HUDEP-2 (cell line): ENCODE data around the gene ABHD11.
"Not testable (repeated sequence)": the region's sequence is repeated elsewhere in the genome, so short reads cannot be mapped to it uniquely, and the experiment has no call there.

Experiments
- DNase-seq, 76 experiments: peaks; one replicate each; lab custom pipeline; 2025; ENCODE audit not compliant: unreplicated experiment in 76 of 76; lab: John Stamatoyannopoulos, UW

Gene ABHD11

DNA sequence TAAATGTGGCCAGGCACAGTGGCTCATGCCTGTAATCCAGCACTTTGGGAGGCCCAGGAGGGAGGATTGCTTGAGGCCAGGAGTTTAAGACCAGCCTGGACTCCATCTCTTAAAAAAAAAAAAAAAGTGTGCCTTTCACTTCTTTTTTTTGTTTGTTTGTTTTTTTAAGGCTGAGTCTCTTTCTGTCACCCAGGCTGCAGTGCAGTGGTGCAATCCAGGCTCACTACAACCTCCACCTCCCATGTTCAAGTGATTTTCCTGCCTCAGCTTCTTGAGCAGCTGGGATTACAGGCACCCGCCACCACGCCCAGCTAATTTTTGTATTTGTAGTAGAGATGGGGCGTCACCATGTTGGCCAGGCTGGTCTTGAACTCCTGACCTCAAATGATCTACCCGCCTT, 16.4 kb downstream of the ABHD11 start:
- DNase-seq = not testable (repeated sequence)

- no peak for DNase-seq
Observed at GRCh38 chr7:73721377-73721817, 17.2 kb downstream of the ABHD11 start.

GRCh38 chr7:73720443-73720842, 18.2 kb downstream of the ABHD11 start:
- not testable (repeated sequence) for DNase-seq

DNA sequence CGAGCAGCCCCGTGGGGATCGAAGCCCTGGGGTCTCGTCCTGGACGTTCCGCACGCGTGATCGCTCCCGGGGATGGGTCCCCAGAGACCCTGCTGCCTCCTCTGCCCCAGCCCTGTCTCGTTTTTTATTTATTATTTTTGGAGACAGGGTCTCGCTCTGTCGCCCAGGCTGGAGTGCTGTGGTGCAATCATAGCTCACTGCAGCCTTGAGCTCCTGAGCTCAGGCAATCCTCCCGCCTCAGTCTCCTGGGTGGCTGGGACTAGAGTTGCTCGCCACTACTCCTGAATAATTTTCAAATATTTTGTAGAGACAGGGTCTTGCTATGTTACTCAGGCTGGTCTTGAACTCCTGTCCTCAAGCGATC, 18.8 kb downstream of the ABHD11 start:
- peak in 2 of 76 experiments; percentile 23 to 24 for DNase-seq

DNA sequence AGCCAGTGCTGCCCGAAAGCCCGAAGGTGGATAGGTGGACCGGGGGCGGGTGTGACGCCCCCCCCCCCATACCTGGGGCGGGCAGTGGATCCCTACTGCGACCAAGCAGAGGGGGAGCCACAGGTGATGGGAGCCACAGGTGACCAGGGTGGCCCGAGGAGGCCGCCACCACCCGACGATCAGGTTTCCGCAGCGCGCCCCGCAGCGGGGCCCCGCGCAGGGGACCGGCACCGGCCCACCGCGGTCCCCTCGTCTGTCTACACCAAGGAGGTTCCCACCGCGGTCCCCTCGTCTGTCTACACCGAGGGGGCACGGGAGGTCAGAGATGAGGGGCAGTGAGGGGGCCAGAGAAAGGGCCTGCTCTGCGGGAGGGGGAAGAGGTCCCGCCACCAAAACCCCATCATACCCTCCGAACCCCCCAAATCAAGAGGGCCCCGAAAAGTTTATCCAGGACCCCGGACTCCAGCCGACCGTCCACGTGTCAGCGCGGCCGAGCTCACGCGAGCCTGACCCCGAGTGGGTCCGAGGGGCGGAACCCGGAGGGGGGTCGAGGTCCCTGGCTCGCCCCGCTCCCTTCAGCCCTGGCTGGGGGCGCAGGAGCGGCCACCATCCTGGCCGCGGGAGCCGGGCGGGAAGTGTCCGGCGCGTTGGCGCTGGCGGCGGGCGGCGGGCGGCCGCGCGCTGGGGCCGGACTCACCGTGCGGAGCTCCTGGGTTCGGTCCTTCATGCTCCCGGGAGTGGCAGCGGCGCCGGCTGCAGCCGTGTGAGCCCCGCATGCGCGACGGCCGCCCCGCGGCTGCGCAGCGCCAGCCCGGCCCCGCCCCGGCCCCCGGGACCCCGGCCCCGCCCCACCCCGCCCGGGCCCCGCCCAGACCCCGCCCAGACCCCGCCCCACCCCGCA, 19.4 kb downstream of the ABHD11 start, which contains the start of gene STX1A:
Gene STX1A, minus strand, starts transcription at position 765 of the 901 bp plus-strand sequence. Its CDS starts 38 bp downstream, at position 727.
- peak in 50 of 76 experiments; percentile 2 to 65 (median 35) for DNase-seq

DNA sequence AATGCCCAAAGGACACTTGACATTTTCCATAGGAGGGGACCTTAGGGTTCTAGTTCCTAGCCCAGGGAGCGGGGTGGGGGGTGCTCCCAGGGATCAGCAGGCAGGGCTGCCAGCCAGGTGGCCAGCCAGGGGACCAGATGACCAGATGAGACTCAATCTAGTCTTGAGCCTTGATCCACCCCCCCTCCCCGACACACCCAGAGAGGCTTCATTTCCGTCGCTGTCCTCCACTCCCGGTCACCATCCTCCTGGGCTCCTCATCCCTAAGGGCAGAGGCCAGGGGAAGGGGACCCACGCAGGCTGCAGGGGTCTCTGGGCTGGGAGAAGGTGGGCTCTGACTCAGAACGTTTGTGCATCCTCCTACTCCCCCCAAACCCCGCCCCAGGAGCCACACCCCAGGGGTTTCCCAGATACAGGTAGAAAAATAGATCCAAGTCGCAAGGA, 20.1 kb downstream of the ABHD11 start:
- DNase-seq = no peak

DNA sequence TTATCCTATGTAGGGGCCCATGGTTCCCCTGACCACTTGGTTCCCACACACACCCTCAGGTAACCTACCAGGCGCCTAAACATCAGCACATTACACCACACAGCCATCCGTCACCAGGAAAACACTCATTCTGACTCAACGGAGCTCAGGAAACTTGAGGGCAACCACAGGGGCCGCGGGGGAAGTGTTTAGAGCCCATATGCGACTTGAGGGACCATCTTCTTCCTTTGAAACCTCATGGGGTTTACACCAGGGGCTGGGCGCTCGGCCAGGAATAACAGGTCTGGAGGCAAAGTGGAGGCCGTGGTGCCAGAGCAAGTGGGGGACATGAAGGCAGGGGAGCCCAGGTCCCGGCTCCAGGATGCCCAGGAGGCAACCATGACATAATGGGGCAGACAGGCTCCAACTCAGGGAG, 20.6 kb downstream of the ABHD11 start:
- DNase-seq = no peak

GRCh38 chr7:73717025-73717807, 21.4 kb downstream of the ABHD11 start:
- DNase-seq = no peak

DNA sequence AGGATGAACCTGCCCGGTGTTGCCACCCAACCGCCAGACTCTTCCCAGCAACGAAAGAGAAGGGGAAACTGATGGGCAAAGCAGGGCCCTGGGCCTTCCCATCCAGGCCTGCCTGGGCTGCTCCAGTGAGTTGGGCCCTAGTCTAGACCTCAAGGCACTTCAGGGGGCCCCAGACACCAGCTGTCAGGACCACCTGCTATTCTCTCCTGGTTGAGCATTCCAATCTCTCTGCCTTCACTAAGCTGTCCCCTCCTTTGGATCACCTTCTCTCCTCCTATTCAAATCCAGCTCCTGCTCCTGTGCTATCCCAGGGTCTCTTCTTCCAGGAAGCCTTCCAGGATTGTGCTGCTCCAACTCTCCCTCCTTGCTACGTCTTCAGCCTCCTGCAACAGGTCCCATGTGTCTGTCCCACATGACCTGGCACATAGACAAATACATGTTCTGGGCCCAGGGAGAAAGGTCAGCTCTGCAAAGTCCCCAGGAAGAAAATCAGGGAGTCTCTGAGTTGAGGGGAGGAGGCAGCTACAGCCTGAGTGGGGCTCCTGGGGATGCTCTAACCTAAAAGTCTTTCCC, 22.2 kb downstream of the ABHD11 start:
- no peak for DNase-seq

DNA sequence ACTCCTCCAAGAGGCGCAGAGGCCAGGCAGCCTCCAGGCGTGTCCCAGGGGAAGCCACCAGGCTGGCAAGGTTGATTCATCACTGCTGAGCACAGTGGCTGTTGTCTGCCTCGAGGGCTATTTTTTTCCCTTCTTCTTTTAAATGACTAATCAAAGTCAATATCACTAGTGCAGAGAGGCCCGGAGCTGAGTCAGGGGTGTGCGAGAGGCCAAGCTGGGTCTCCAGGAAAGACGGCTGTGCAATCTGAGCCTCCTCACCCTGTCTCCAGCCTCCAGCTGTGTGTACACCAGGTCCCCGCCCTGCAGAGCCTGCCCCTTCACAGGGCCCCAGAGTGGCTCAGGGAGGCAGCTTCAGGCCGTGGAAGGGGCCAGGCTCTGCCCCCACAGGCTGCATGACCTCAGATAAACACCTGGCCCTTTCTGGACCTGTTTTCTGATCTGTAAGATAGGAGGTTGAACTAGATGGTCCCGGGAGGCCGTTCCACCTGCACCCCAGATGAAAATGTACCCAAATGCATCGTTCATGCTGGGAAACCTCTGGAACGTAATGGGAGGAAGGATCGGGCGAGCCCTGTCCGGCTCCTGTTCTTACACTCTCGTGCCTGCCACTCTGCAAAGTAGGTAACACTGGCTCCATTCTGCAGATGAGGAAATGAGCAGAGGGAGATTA, 22.8 kb downstream of the ABHD11 start:
- peak in 65 of 76 experiments; percentile 3 to 90 (median 44) for DNase-seq

GRCh38 chr7:73713319-73713718, 25.3 kb downstream of the ABHD11 start:
- not testable (repeated sequence) for DNase-seq

- no peak for DNase-seq
Observed at GRCh38 chr7:73712773-73713172, 25.8 kb downstream of the ABHD11 start.

GRCh38 chr7:73708961-73709549, 29.5 kb downstream of the ABHD11 start:
- no peak for DNase-seq

DNA sequence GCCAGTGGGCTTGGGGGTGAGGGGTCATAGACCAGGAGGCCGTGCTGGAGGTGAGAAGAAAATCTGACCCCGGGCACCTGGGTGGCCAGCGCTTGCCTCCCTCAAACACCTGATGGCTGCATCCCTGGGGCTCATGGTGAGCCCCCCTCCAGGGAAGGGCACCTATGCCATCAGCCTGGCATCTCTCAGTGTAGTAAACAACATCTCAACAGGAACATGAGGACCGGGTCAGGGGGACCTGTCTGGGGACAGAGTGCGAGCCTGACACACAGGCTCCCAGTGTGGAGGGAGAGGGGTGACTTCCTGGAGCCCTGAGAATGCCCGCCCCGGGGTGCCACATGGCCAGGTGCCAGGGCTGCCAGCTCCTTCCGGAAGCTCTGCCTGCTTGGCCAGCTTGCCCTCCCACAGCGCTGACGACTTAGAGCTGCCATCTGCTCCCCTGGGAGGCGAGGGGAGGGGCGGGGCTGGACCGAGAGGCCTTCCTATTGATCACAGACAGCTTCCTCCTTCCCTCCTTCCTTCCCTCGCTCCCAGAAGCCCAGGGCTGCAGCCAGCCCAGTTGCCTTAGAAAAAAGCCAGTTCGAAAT, 31.5 kb downstream of the ABHD11 start:
- no peak for DNase-seq

DNA sequence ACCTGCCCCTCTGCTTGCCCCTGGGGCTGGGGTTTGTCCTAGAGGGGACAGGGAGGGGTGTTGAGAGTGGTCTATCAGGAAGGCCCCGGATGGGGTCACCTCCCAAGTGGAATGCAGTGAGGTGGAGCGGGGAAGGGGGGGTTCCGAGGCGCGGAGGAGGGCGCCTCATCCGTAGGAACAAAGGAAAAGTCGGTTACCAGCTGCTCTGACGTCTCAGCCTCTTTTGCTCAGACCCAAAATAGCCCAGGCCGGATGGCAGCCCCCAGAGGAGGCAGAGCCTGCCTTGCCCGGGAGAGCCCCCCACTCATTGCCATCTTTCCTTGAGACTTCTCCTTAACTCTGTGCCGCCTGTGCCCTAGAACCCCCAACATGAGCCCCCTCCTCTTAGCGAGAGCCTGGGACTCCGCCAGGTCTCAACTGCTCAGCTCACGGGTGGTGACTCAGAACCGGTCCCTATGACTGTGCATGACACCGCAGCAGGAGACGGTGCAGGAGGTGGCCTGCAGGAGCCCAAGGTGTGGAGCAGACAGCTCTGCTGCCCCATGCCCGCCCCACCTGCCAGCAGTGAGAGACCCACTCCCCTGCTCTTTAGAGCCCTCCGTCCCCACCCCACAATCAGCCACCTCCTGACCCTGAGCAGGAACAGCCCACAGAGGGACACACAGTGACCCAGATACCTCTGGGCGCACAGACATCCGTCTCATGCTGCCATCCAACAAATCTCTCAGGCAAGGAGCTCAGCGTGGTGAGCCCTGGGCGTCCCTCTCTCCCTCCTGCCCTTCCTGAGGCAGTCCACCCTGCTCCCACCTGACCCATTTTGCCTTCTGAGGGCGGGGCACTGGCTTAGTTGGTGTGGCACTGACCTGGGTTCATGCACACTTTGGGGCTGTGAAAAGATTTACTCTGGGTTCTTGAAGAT, 32.2 kb downstream of the ABHD11 start:
- DNase-seq = no peak

- DNase-seq = no peak
Observed at GRCh38 chr7:73705551-73705920, 33.1 kb downstream of the ABHD11 start.

GRCh38 chr7:73704640-73705550, 33.7 kb downstream of the ABHD11 start:
- DNase-seq = peak in 9 of 76 experiments; percentile 4 to 36 (median 12)
